NB4 (cell line): Measurements from ENCODE around the gene PDK1.

Source experiments
- POLR2A ChIP-seq: IDR thresholded peaks from 2 replicates; pipeline ENCODE4 v1.6.1; 2011; ENCODE audit warnings: mild to moderate bottlenecking; ENCODE audit not compliant: insufficient read length; ENCODE audit errors: extremely low read depth
- TF ChIP-seq, protein P1 (sequence below): IDR thresholded peaks from one replicate; pipeline ENCODE4 v1.5.1; 2012; ENCODE audit warnings: low read depth, low read length
- TF ChIP-seq, protein P2 (sequence below): IDR thresholded peaks from 2 replicates; pipeline ENCODE4 v1.6.1; 2011; ENCODE audit warnings: low read depth, low read length

- TF ChIP-seq, protein P1, sequence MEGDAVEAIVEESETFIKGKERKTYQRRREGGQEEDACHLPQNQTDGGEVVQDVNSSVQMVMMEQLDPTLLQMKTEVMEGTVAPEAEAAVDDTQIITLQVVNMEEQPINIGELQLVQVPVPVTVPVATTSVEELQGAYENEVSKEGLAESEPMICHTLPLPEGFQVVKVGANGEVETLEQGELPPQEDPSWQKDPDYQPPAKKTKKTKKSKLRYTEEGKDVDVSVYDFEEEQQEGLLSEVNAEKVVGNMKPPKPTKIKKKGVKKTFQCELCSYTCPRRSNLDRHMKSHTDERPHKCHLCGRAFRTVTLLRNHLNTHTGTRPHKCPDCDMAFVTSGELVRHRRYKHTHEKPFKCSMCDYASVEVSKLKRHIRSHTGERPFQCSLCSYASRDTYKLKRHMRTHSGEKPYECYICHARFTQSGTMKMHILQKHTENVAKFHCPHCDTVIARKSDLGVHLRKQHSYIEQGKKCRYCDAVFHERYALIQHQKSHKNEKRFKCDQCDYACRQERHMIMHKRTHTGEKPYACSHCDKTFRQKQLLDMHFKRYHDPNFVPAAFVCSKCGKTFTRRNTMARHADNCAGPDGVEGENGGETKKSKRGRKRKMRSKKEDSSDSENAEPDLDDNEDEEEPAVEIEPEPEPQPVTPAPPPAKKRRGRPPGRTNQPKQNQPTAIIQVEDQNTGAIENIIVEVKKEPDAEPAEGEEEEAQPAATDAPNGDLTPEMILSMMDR, result no peak
- TF ChIP-seq POLR2A, result no peak
- TF ChIP-seq, protein P2, sequence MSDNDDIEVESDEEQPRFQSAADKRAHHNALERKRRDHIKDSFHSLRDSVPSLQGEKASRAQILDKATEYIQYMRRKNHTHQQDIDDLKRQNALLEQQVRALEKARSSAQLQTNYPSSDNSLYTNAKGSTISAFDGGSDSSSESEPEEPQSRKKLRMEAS, result no peak
Measured at GRCh38 chr2:172535119-172535518, 20.8 kb upstream of the PDK1 start.
